SU-DHL-6 (cell line): ENCODE measurements around the gene DCTN2.
A peak's percentile ranks its signal among the peaks of the same experiment; 100 is the strongest.

ENCODE experiments used
- H2AFZ ChIP-seq: fragments of 200-600 bp; sonication (generic); 2 replicates; pipeline ENCODE4 v1.6.1; 2014; ENCODE audit warnings: low read depth, mild to moderate bottlenecking, moderate library complexity, mixed read lengths, antibody characterized with exemption, low read length; ENCODE audit not compliant: severe bottlenecking
- H3F3A ChIP-seq: fragments of 200-600 bp; shearing (Covaris generic); 2 replicates; pipeline ENCODE4 v1.6.0; 2016; ENCODE audit warnings: antibody characterized with exemption, mild to moderate bottlenecking; ENCODE audit not compliant: insufficient read depth
- H3K27ac ChIP-seq: fragments of 200-600 bp; sonication (generic); 2 replicates; pipeline ENCODE4 v1.5.1; 2016; ENCODE audit warnings: low read depth, mild to moderate bottlenecking, low read length, moderate library complexity, mixed read lengths
- H3K27me3 ChIP-seq: fragments of 200-600 bp; sonication (generic), shearing (Covaris generic); 2 replicates; pipeline ENCODE4 v1.6.0; 2014; ENCODE audit warnings: mild to moderate bottlenecking, low read length
- H3K36me3 ChIP-seq: fragments of 200-600 bp; sonication (generic); 2 replicates; pipeline ENCODE4 v1.6.1; 2014; ENCODE audit warnings: mild to moderate bottlenecking, low read length, mixed read lengths
- H3K4me2 ChIP-seq: fragments of 300-600, 200-600 bp; shearing (Covaris generic), sonication (generic); 2 replicates; pipeline ENCODE4 v1.6.0; 2014; ENCODE audit warnings: low read length, low read depth, mild to moderate bottlenecking; ENCODE audit not compliant: poor library complexity, severe bottlenecking
- H3K4me3 ChIP-seq: fragments of 200-600 bp; sonication (generic); 2 replicates; pipeline ENCODE4 v1.5.1; 2014; ENCODE audit warnings: antibody characterized with exemption, low read length, mild to moderate bottlenecking, mixed read lengths; ENCODE audit not compliant: insufficient read depth, poor library complexity, severe bottlenecking
- H3K79me2 ChIP-seq: fragments of 200-600 bp; sonication (generic); 2 replicates; pipeline ENCODE4 v1.6.1; 2014; ENCODE audit warnings: mild to moderate bottlenecking, low read length, moderate library complexity; ENCODE audit not compliant: insufficient read depth
- H3K9ac ChIP-seq: fragments of 200-600 bp; sonication (generic); 2 replicates; pipeline ENCODE4 v1.7.0; 2014; ENCODE audit warnings: mild to moderate bottlenecking, low read length
- H3K9me2 ChIP-seq: fragments of 200-600 bp; sonication (generic); replicated peaks from 2 replicates; pipeline ENCODE4 v1.6.1; 2014; ENCODE audit warnings: low read length; ENCODE audit not compliant: insufficient read depth
- H3K9me3 ChIP-seq: fragments of 200-600 bp; sonication (generic); 2 replicates; pipeline ENCODE4 v1.6.1; 2014; ENCODE audit warnings: low read length, mixed read lengths; ENCODE audit not compliant: insufficient read depth
- H4K20me1 ChIP-seq: fragments of 200-600 bp; sonication (generic); 2 replicates; pipeline ENCODE4 v1.6.1; 2014; ENCODE audit warnings: low read depth, mild to moderate bottlenecking, antibody characterized with exemption, low read length, moderate library complexity, mixed read lengths
- CTCF ChIP-seq: fragments of 200-600 bp; sonication (generic); IDR thresholded peaks from one replicate; pipeline ENCODE4 v1.5.1; 2017; ENCODE audit warnings: antibody characterized with exemption, mild to moderate bottlenecking, low read length, moderate library complexity; ENCODE audit not compliant: insufficient read depth, poor library complexity, severe bottlenecking
- EZH2phosphoT487 ChIP-seq: fragments of 200-600 bp; sonication (generic), shearing (Covaris generic); conservative IDR thresholded peaks from 2 replicates; pipeline ENCODE4 v1.6.1; 2018; ENCODE audit warnings: mild to moderate bottlenecking, antibody characterized with exemption, low read length, moderate library complexity, mixed read lengths

The DCTN2 gene

GRCh38 chr12:57489157-57489641, 57.8 kb downstream of the DCTN2 start:
- Histone ChIP-seq H3K27ac (no peak overlapping the region), H3K36me3 (peaks cover 16% of the 10 kb centered on the region), H3K4me3 (peak overlapping the region; percentile 78), H3K9me2 (no peaks in the 10 kb centered on the region), H3K27me3 (no peaks in the 10 kb centered on the region), H3K4me2 (peak overlapping the region; percentile 81), H3K9me3 (no peaks in the 10 kb centered on the region), H3F3A (0 out of 2 replicates have a peak, but pooled peaks cover 5% of the 10 kb centered on the region), H4K20me1 (no peaks in the 10 kb centered on the region), H3K79me2 (peaks cover 30% of the 10 kb centered on the region), H3K9ac (peak overlapping the region; percentile 82), H2AFZ (no peak overlapping the region)
- TF ChIP-seq EZH2phosphoT487, result no peak
- TF ChIP-seq CTCF, result no peak

DNA sequence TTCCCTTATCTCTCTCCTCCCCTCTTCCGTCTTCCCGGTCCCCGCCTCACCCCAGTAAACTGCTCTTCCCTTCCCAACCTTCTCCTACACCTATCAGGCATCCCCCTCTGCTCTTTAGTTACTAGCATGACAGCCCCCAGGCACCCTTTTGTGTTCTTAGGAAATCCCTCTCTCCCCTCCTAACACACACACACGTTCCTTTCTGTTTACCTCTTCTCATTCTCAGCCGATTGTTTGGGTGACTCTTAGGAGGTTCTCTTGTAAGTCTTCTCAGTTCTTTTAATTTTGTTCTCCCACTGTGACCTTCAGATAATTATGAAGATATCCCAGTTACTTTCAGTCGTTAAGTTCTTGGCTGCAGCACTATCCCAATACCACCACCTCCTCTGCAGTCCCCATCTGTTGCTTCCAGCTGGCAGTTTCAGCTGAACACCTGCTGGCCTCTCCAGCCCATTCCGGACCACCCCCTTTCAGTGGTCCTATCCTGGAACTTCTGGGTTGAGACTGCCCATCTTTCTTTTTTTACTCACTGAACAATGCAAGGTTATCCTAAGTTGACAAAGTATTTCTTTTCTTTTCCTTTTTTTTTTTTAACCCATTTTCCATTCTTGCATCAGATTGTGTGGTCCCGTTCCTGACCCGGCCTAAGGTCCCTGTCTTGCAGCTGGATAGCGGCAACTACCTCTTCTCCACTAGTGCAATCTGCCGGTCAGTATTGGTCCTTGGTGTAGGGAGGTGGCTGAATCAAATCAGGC, 58.4 kb downstream of the DCTN2 start:
- 0 out of 2 replicates have a peak, but pooled peaks cover 5% of the 10 kb centered on the region for H3F3A ChIP-seq
- H3K27ac ChIP-seq, result peak overlapping the region; percentile 51
- H3K4me2 ChIP-seq, result peak overlapping the region; percentile 81
- no peaks in the 10 kb centered on the region for H3K27me3 ChIP-seq
- peaks cover 16% of the 10 kb centered on the region for H3K36me3 ChIP-seq
- H3K4me3 ChIP-seq, result peak overlapping the region; percentile 78
- H3K9me2 ChIP-seq, result no peaks in the 10 kb centered on the region
- peak overlapping the region; percentile 82 for H3K9ac ChIP-seq
- H2AFZ ChIP-seq, result no peak overlapping the region
- H3K79me2 ChIP-seq, result peaks cover 30% of the 10 kb centered on the region
- no peaks in the 10 kb centered on the region for H4K20me1 ChIP-seq
- no peak for TF ChIP-seq CTCF
- TF ChIP-seq EZH2phosphoT487, result no peak
- H3K9me3 ChIP-seq, result no peaks in the 10 kb centered on the region

DNA sequence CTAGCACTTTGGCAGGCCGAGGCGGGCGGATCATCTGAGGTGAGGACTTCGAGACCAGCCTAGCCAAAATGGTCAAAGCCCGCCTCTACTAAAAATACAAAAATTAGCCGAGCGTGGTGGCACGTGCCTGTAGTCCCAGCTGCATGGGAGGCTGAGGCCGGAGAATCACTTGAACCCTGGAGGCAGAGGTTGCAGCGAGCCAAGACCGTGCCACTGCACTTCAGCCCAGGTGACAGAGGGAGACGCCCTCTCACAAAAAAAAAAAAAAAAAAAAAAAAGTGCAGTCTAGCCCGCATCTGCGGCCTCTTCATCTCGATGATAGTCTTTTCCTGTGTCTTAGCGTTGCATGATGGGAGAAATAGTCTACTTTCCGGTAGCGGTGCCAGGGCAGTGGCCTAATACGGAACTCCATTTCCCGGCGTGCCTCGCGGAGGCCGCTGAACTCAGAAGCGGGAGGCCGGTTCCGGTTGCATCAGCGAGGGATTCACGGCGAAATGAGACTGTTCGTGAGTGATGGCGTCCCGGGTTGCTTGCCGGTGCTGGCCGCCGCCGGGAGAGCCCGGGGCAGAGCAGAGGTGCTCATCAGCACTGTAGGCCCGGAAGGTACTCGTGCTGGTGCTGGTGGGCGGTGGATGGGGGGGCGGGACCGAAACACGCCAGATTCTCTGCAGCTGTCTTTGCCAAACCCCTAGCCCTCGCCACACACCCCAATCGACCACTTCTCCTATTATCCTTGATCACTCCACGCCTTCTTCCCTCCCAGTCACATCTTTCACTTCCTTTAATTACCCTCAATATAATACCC, 59.2 kb downstream of the DCTN2 start, which contains the start of gene MARS1:
Gene MARS1 (plus strand): TSS at position 472 of the 805 bp plus-strand sequence. CDS start 23 bp downstream, at position 495.
- peaks cover 14% of the 10 kb centered on the region for H3K36me3 ChIP-seq
- TF ChIP-seq CTCF (peak; percentile 24), EZH2phosphoT487 (no peak)
- peak within 1 kb of the TSS; percentile 75 for H2AFZ ChIP-seq

More for the DNA sequence above, 59.2 kb downstream of the DCTN2 start, which contains the start of gene MARS1:
- no peaks in the 10 kb centered on the region for H3K9me2 ChIP-seq
- peaks cover 30% of the 10 kb centered on the region for H3K79me2 ChIP-seq
- no peaks in the 10 kb centered on the region for H3K9me3 ChIP-seq
- peak within 1 kb of the TSS; percentile 81 for H3K4me2 ChIP-seq
- H3K9ac ChIP-seq, result peak within 1 kb of the TSS; percentile 82
- H3K27me3 ChIP-seq, result no peaks in the 10 kb centered on the region
- H4K20me1 ChIP-seq, result no peaks in the 10 kb centered on the region
- 0 out of 2 replicates have a peak, but pooled peaks cover 3% of the 10 kb centered on the region for H3F3A ChIP-seq
- peak within 1 kb of the TSS; percentile 51 for H3K27ac ChIP-seq
- H3K4me3 ChIP-seq, result peak within 1 kb of the TSS; percentile 78
